SK-N-SH treated with all-trans-retinoic acid at 6 μM for 48 hours (cell line): ENCODE data around the gene ITPKB.

Source experiments
- ARNTL ChIP-seq: fragments of 450-650 bp; formaldehyde crosslinking; IDR thresholded peaks from 2 replicates; pipeline ENCODE4 v1.5.0; 2020; ENCODE audit warnings: low read depth, mild to moderate bottlenecking, moderate library complexity, borderline replicate concordance
- ESRRG ChIP-seq: fragments of 250-450 bp; sonication (Bioruptor Pico); IDR thresholded peaks from 2 replicates; pipeline ENCODE4 v1.6.1; 2021; ENCODE audit warnings: mild to moderate bottlenecking
- ISL1 ChIP-seq: fragments of 250-450 bp; sonication (Bioruptor Pico); IDR thresholded peaks from 2 replicates; pipeline ENCODE4 v2.1.2; 2022; ENCODE audit warnings: mild to moderate bottlenecking, moderate library complexity
- RARB ChIP-seq: fragments of 250-450 bp; sonication (Bioruptor Pico); IDR thresholded peaks from 2 replicates; pipeline ENCODE4 v1.8.0; 2021; ENCODE audit warnings: mild to moderate bottlenecking, moderate library complexity
- SNAI2 ChIP-seq: fragments of 250-450 bp; sonication (Bioruptor Pico); IDR thresholded peaks from 2 replicates; pipeline ENCODE4 v1.5.0; 2020; ENCODE audit warnings: mild to moderate bottlenecking, moderate library complexity
- TCF4 ChIP-seq: fragments of 250-450 bp; sonication (Bioruptor Pico); IDR thresholded peaks from 2 replicates; pipeline ENCODE4 v1.8.0; 2021; ENCODE audit warnings: mild to moderate bottlenecking, moderate library complexity, borderline replicate concordance
- TOX ChIP-seq: fragments of 250-450 bp; sonication (Bioruptor Pico); IDR thresholded peaks from 2 replicates; pipeline ENCODE4 v1.8.0; 2021; ENCODE audit warnings: mild to moderate bottlenecking, moderate library complexity, borderline replicate concordance
- ZFP3 ChIP-seq: fragments of 250-450 bp; sonication (Bioruptor Pico); IDR thresholded peaks from 2 replicates; pipeline ENCODE4 v1.5.0; 2020; ENCODE audit warnings: mild to moderate bottlenecking, moderate library complexity
- ZFP30 ChIP-seq: fragments of 450-650 bp; formaldehyde crosslinking; IDR thresholded peaks from 2 replicates; pipeline ENCODE4 v1.5.0; 2022; ENCODE audit warnings: mild to moderate bottlenecking, moderate library complexity
- TF ChIP-seq, protein P1 (sequence below): fragments of 250-450 bp; sonication (Bioruptor Pico); IDR thresholded peaks from 2 replicates; pipeline ENCODE4 v1.5.1; 2021; ENCODE audit warnings: mild to moderate bottlenecking, moderate library complexity
- TF ChIP-seq, protein P2 (sequence below): fragments of 250-450 bp; sonication (Bioruptor Pico); IDR thresholded peaks from 2 replicates; pipeline ENCODE4 v1.8.0; 2020; ENCODE audit warnings: mild to moderate bottlenecking, moderate library complexity, borderline replicate concordance
- TF ChIP-seq, protein P3 (sequence below): fragments of 250-450 bp; sonication (Bioruptor Pico); IDR thresholded peaks from 2 replicates; pipeline ENCODE4 v1.5.0; 2020; ENCODE audit warnings: mild to moderate bottlenecking, moderate library complexity
- TF ChIP-seq, protein P4 (sequence below): fragments of 250-450 bp; sonication (Bioruptor Pico); IDR thresholded peaks from 2 replicates; pipeline ENCODE4 v1.8.0; 2021; ENCODE audit warnings: low read depth, mild to moderate bottlenecking, moderate library complexity, borderline replicate concordance
- TF ChIP-seq, protein P5 (sequence below): fragments of 250-450 bp; sonication (Bioruptor Pico); IDR thresholded peaks from 2 replicates; pipeline ENCODE4 v1.5.1; 2020; ENCODE audit warnings: low read depth, mild to moderate bottlenecking, moderate library complexity

DNA sequence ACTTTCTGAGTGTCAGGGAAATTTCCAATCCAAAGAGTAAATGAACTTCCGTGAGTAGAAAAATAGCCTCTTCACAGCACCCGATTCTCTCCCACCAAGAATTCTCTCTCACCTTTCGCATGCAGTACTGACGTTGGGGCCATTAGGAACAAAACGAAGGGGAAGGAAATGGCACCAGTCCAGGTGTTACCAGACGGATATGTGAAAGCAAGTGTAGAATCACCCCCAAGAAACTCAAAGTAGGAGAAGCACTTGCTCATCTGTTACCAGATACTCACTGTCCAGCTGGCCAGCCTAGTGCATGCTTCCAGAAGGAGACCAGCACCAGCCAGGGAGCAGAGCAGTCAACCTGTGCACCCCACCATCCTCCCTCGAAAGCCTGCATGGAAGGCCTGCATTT, 55.1 kb downstream of the ITPKB start:
- TF ChIP-seq, protein P1, sequence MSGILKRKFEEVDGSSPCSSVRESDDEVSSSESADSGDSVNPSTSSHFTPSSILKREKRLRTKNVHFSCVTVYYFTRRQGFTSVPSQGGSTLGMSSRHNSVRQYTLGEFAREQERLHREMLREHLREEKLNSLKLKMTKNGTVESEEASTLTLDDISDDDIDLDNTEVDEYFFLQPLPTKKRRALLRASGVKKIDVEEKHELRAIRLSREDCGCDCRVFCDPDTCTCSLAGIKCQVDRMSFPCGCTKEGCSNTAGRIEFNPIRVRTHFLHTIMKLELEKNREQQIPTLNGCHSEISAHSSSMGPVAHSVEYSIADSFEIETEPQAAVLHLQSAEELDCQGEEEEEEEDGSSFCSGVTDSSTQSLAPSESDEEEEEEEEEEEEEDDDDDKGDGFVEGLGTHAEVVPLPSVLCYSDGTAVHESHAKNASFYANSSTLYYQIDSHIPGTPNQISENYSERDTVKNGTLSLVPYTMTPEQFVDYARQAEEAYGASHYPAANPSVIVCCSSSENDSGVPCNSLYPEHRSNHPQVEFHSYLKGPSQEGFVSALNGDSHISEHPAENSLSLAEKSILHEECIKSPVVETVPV (CRISPR knock-in tag): no peak
- no peak for TF ChIP-seq ESRRG
- no peak for TF ChIP-seq ARNTL (CRISPR knock-in tag)
- no peak for TF ChIP-seq RARB (CRISPR knock-in tag)
- TF ChIP-seq TCF4 (CRISPR knock-in tag): no peak
- TF ChIP-seq ZFP3: no peak
- TF ChIP-seq ISL1 (CRISPR knock-in tag): no peak
- no peak for TF ChIP-seq ZFP30
- TF ChIP-seq SNAI2 (CRISPR knock-in tag): no peak
- TF ChIP-seq, protein P2, sequence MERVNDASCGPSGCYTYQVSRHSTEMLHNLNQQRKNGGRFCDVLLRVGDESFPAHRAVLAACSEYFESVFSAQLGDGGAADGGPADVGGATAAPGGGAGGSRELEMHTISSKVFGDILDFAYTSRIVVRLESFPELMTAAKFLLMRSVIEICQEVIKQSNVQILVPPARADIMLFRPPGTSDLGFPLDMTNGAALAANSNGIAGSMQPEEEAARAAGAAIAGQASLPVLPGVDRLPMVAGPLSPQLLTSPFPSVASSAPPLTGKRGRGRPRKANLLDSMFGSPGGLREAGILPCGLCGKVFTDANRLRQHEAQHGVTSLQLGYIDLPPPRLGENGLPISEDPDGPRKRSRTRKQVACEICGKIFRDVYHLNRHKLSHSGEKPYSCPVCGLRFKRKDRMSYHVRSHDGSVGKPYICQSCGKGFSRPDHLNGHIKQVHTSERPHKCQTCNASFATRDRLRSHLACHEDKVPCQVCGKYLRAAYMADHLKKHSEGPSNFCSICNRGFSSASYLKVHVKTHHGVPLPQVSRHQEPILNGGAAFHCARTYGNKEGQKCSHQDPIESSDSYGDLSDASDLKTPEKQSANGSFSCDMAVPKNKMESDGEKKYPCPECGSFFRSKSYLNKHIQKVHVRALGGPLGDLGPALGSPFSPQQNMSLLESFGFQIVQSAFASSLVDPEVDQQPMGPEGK: no peak
- TF ChIP-seq, protein P3, sequence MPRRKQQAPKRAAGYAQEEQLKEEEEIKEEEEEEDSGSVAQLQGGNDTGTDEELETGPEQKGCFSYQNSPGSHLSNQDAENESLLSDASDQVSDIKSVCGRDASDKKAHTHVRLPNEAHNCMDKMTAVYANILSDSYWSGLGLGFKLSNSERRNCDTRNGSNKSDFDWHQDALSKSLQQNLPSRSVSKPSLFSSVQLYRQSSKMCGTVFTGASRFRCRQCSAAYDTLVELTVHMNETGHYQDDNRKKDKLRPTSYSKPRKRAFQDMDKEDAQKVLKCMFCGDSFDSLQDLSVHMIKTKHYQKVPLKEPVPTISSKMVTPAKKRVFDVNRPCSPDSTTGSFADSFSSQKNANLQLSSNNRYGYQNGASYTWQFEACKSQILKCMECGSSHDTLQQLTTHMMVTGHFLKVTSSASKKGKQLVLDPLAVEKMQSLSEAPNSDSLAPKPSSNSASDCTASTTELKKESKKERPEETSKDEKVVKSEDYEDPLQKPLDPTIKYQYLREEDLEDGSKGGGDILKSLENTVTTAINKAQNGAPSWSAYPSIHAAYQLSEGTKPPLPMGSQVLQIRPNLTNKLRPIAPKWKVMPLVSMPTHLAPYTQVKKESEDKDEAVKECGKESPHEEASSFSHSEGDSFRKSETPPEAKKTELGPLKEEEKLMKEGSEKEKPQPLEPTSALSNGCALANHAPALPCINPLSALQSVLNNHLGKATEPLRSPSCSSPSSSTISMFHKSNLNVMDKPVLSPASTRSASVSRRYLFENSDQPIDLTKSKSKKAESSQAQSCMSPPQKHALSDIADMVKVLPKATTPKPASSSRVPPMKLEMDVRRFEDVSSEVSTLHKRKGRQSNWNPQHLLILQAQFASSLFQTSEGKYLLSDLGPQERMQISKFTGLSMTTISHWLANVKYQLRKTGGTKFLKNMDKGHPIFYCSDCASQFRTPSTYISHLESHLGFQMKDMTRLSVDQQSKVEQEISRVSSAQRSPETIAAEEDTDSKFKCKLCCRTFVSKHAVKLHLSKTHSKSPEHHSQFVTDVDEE (CRISPR knock-in tag): no peak
- TF ChIP-seq, protein P4, sequence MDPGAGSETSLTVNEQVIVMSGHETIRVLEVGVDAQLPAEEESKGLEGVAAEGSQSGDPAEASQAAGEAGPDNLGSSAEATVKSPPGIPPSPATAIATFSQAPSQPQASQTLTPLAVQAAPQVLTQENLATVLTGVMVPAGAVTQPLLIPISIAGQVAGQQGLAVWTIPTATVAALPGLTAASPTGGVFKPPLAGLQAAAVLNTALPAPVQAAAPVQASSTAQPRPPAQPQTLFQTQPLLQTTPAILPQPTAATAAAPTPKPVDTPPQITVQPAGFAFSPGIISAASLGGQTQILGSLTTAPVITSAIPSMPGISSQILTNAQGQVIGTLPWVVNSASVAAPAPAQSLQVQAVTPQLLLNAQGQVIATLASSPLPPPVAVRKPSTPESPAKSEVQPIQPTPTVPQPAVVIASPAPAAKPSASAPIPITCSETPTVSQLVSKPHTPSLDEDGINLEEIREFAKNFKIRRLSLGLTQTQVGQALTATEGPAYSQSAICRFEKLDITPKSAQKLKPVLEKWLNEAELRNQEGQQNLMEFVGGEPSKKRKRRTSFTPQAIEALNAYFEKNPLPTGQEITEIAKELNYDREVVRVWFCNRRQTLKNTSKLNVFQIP (CRISPR knock-in tag): no peak
- TF ChIP-seq TOX: no peak
- TF ChIP-seq, protein P5, sequence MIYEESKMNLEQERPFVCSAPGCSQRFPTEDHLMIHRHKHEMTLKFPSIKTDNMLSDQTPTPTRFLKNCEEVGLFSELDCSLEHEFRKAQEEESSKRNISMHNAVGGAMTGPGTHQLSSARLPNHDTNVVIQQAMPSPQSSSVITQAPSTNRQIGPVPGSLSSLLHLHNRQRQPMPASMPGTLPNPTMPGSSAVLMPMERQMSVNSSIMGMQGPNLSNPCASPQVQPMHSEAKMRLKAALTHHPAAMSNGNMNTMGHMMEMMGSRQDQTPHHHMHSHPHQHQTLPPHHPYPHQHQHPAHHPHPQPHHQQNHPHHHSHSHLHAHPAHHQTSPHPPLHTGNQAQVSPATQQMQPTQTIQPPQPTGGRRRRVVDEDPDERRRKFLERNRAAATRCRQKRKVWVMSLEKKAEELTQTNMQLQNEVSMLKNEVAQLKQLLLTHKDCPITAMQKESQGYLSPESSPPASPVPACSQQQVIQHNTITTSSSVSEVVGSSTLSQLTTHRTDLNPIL: no peak
